Measurements from ENCODE around the gene MEMO1. TPM values are rescaled to one million over a fixed set of nuclear protein-coding genes. Genes with fewer than 3 reads are reported as not detected.
"Not testable (repeated sequence)": the region's sequence is repeated elsewhere in the genome, so short reads cannot be mapped to it uniquely, and the experiment has no call there.

Gene MEMO1
- total RNA-seq, 2 experiments from 2014 or later, result 62.2 to 62.8 TPM

DNA sequence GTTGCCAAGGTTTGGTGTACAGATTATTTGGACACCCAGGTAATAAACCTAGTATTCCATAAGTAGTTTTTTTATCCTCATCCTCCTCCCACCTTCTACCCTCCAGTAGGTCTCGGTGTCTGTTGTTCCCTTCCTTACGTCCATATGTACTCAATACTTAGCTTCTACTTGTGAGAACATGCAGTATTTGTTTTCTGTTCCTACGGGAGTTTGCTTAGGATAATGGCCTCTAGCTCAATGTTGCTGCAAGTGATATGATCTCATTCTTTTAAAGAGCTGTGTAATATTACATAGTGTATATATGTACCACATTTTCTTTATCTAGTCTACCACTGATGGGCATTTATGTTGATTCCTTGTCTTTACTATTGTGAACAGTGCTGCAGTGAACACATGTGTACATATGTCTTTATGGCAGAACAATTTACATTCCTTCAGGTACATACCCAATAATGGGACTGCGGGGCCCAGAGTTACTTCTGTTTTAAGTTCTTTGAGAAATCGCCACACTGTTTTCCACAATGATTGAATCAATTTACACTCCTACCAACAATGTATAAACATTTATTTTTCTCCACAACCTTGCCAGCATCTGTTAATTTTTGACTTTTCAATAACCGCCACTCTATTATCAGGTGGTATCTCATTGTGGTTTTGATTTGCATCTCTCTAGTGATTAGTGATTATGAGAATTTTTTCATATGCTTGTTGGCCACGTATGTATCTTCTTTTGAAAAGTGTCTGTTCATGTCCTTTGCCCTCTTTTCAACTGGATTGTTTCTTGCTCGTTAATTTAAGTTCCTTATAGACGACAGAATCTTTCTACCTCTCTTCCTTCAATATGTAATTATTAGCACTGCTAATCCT lies 88.0 kb downstream of the MEMO1 start:
- H3K4me1 Mint-ChIP-seq, result peaks cover 4% of the 10 kb centered on the region
- peaks cover 12% of the 10 kb centered on the region for H3K36me3 Mint-ChIP-seq
- peak overlapping the region; percentile 5 for H3K27ac Mint-ChIP-seq
- no peak for DNase-seq
- no peaks in the 10 kb centered on the region for H3K27me3 Mint-ChIP-seq
- no peak overlapping the region for H3K4me3 Mint-ChIP-seq
- H3K9me3 Mint-ChIP-seq, result no peaks in the 10 kb centered on the region

DNA sequence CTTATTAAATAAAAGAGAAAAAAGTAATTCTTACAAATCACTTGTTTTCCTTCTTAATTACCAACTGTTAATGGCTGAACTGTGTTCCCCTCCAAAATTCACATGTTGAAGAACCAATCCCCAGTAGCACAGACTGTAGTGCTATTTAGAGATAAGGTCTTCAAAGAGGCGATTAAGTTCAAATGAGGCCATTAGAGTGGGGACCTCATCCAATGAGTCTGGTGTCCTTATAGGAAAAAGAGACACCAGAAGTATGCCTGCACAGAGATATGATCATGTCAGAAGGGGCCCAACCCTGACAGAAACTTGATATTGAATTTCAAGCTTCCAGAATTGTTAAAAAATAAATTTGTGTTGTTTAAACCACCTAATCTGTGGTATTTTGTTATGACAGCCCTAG lies 89.8 kb downstream of the MEMO1 start:
- Mint-ChIP-seq H3K4me3 (no peak overlapping the region), H3K36me3 (peaks cover 12% of the 10 kb centered on the region), H3K9me3 (no peaks in the 10 kb centered on the region), H3K27me3 (no peaks in the 10 kb centered on the region), H3K4me1 (peaks cover 4% of the 10 kb centered on the region), H3K27ac (no peak overlapping the region)
- no peak for DNase-seq

DNA sequence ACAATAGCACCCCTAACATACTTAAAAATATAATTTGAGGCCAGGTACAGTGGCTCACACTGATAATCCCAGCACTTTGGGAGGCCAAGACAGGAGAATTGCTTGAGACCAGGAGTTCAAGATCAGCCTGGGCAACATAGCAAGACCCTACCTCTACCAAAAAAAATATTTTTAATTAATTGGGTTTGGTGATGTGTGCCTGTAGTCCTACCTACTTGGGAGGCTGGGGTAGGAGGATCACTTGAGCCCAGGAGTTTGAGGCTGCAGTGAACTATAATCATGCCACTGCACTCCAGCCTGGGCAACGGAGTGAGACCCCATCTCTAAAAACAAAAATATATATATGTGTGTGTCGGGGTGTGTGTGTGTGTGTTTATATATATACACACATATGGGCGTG lies 91.3 kb downstream of the MEMO1 start:
- peaks cover 3% of the 10 kb centered on the region for H3K4me1 Mint-ChIP-seq
- no peak for DNase-seq
- peaks cover 3% of the 10 kb centered on the region for H3K36me3 Mint-ChIP-seq
- H3K4me3 Mint-ChIP-seq, result no peak overlapping the region
- H3K27me3 Mint-ChIP-seq, result no peaks in the 10 kb centered on the region
- no peak overlapping the region for H3K27ac Mint-ChIP-seq
- no peaks in the 10 kb centered on the region for H3K9me3 Mint-ChIP-seq

DNA sequence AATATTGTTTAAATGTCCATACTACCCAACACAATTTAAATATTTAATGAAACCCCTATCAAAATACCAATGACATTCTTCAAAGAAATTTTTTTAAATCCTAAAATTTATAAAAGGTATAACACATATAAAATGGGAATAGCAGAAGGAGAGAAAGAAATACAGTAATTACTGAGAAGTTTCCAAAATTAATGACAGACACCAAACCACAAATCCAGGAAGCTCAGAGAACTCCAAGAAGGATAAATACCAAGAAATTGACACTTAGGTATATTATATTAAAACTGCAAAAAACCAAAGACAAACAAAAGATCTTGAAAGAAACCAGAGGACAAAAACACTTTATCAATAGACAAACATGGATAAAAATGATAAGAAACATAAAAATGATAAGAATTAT lies 101.1 kb downstream of the MEMO1 start:
- no peak overlapping the region for H3K4me3 Mint-ChIP-seq
- DNase-seq, result no peak
- peaks cover 10% of the 10 kb centered on the region for H3K4me1 Mint-ChIP-seq
- no peak overlapping the region for H3K27ac Mint-ChIP-seq
- H3K9me3 Mint-ChIP-seq, result peaks cover 3% of the 10 kb centered on the region
- no peaks in the 10 kb centered on the region for H3K27me3 Mint-ChIP-seq
- H3K36me3 Mint-ChIP-seq, result peaks cover 31% of the 10 kb centered on the region

DNA sequence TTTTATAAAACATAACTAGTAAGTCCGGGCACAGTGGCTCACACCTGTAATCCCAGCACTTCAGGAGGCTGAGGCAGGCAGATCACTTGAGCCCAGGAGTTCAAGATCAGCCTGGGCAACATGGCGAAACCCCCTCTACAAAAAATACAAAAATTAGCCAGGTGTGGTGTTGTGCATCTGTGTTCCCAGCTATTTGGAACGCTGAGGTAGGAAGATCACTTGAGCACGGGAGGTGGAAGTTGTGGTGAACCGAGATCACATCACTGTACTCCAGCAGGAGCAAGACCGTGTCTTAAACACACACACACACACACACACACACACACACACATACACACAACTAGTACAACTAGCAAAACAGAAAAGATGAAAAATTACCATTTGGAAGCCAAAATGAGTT lies 103.3 kb downstream of the MEMO1 start:
- Mint-ChIP-seq H3K4me1 (peaks cover 18% of the 10 kb centered on the region), H3K36me3 (peaks cover 38% of the 10 kb centered on the region)
- H3K9me3 Mint-ChIP-seq, DNase-seq, H3K27me3 Mint-ChIP-seq, H3K4me3 Mint-ChIP-seq, H3K27ac Mint-ChIP-seq: not testable (repeated sequence)

DNA sequence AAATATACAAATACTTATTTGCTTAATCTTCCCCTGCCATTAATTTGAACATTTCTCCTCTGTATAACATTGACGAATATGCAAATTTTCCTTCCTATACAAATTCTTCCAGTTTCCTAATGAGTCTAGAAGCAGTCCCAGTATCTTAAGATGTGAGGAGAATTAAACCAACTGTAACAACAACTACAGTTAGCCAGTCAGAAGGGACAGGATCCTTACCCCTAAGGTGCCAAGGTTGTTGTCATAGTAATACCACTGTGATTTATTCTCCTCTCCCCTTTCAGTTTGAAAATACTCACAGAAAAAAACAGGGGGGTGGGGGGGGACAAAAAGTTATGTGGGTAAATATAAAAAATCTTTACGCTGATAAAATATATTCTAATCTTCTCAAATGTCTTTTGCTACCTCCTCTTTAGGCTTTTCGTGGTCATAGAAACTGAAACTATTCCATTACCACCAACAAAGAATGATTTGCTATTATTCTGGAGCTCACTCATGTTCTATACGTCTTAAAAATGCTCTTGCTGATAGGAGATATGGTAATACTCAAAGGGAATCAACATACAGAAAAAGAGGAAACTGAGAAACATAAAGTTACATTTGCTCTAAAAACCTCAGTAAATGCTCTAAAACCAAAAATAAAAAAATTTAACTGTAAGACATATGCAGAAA lies 107.6 kb downstream of the MEMO1 start:
- no peak overlapping the region for H3K27ac Mint-ChIP-seq
- H3K4me1 Mint-ChIP-seq, result peaks cover 11% of the 10 kb centered on the region
- H3K4me3 Mint-ChIP-seq, result no peak overlapping the region
- no peak for DNase-seq
- no peaks in the 10 kb centered on the region for H3K27me3 Mint-ChIP-seq
- peaks cover 65% of the 10 kb centered on the region for H3K36me3 Mint-ChIP-seq
- H3K9me3 Mint-ChIP-seq, result peaks cover 18% of the 10 kb centered on the region

DNA sequence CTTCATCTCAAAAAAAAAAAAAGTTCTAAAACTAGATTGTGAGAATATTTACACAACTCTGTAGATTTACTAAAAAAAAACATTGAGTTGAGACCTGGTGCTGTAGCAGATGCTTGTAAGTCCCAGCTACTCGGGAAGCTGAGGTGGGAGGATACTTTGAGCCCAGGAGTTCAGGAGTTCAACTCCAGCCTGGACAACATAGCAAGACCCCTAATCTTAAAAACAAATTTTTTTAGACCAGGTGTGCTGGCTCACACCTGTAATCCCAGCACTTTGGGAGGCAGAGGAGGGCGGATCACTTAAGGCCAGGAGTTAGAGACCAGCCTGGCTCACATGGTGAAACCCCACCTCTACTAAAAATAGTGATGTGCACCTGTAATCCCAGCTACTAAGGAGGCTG lies 108.9 kb downstream of the MEMO1 start:
- peaks cover 31% of the 10 kb centered on the region for H3K9me3 Mint-ChIP-seq
- peaks cover 7% of the 10 kb centered on the region for H3K4me1 Mint-ChIP-seq
- H3K4me3 Mint-ChIP-seq, result no peak overlapping the region
- no peaks in the 10 kb centered on the region for H3K27me3 Mint-ChIP-seq
- no peak for DNase-seq
- H3K36me3 Mint-ChIP-seq, result peaks cover 73% of the 10 kb centered on the region
- no peak overlapping the region for H3K27ac Mint-ChIP-seq

DNA sequence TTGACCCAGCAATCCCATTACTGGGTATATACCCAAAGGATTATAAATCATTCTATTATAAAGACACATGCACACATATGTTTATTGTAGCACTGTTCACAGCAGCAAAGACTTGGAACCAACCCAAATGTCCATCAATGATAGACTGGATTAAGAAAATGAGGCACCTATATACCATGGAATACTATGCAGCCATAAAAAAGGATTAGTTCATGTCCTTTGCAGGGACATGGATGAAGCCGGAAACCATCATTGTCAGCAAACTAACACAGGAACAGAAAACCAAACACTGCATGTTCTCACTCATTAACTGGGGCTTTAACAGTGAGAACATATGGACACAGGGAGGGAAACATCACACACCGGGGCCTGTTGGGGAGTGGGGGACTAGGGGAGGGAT lies 110.7 kb downstream of the MEMO1 start:
- not testable (repeated sequence) for H3K27ac Mint-ChIP-seq, H3K27me3 Mint-ChIP-seq, DNase-seq, H3K4me1 Mint-ChIP-seq, H3K4me3 Mint-ChIP-seq
- peaks cover 31% of the 10 kb centered on the region for H3K9me3 Mint-ChIP-seq
- peaks cover 80% of the 10 kb centered on the region for H3K36me3 Mint-ChIP-seq

DNA sequence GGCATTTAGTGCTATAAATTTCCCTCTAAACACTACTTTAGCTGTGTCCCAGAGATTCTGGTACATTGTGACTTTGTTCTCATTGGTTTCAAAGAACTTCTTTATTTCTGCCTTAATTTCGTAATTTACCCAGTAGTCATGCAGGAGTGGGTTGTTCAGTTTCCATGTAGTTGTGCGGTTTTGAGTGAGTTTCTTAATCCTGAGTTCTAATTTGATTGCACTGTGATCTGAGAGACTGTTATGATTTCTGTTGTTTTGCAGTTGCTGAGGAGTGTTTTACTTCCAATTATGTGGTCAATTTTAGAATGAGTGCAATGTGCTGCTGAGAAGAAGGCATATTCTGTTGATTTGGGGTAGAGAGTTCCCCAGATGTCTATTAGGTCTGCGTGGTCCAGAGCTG lies 112.5 kb downstream of the MEMO1 start:
- H3K4me1 Mint-ChIP-seq, result not testable (repeated sequence)

DNA sequence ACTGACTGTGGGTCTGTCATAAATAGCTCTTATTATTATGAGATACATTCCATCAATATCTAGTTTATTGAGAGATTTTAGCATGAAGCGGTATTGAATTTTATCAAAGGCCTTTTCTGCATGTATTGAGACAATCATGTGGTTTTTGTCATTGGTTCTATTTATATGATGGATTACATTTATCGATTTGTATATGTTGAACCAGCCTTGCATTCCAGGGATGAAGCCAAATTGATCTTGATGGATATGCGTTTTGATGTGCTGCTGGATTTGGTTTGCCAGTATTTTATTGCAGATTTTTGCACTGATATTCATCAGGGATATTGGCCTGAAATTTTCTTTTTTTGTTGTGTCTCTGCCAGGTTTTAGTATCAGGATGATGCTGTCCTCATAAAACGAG lies 113.5 kb downstream of the MEMO1 start:
- DNase-seq, H3K27ac Mint-ChIP-seq, H3K27me3 Mint-ChIP-seq, H3K4me3 Mint-ChIP-seq, H3K4me1 Mint-ChIP-seq: not testable (repeated sequence)
- Mint-ChIP-seq H3K9me3 (peaks cover 29% of the 10 kb centered on the region), H3K36me3 (peaks cover 63% of the 10 kb centered on the region)

More for the DNA sequence above, 112.5 kb downstream of the MEMO1 start:
- H3K4me3 Mint-ChIP-seq, H3K27ac Mint-ChIP-seq, H3K27me3 Mint-ChIP-seq, DNase-seq: not testable (repeated sequence)
- H3K36me3 Mint-ChIP-seq, result peaks cover 69% of the 10 kb centered on the region
- H3K9me3 Mint-ChIP-seq, result peaks cover 30% of the 10 kb centered on the region

DNA sequence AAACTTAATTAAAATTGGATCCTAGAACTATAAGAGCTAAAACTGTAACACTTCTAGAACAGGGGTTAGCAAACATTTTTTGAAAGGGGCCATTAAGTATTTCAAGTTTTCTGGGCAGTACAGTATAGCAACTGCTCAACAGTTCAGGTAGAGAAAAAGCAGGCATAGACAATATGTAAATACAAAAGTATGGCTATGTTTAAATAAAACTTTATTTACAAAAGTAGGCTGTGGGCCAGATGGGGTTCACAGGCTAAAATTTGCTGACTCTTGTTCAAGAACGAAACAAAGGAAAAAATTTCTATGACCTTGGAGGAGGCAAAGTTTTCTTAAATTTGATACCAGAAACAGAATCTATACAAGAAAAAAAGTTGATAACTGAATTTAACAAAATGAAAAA lies 114.5 kb downstream of the MEMO1 start:
- Mint-ChIP-seq H3K9me3 (peaks cover 28% of the 10 kb centered on the region), H3K27ac (no peak overlapping the region), H3K27me3 (no peaks in the 10 kb centered on the region), H3K36me3 (peaks cover 55% of the 10 kb centered on the region), H3K4me3 (no peak overlapping the region), H3K4me1 (no peaks in the 10 kb centered on the region)
- DNase-seq, result no peak

DNA sequence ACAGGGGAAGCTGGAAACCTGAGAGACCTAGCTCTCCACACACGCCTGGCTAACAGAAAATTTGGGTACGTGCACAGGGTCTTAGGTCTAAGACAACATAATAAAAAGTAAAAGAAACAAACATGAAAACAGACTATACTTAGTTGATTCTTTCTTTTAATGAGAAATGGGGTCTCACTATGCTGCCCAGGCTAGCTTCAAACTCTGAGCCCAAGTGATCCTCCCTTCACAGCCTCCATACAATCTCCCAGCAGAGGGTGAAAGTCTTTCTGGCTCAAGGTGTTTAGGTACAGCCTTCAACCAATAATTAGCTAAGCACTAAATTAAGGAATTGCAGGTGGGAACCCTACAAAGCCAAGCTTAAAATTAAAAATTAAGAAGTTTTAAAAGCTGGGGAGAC lies 116.2 kb downstream of the MEMO1 start:
- H3K4me1 Mint-ChIP-seq, result no peaks in the 10 kb centered on the region
- H3K4me3 Mint-ChIP-seq, result no peak overlapping the region
- peaks cover 41% of the 10 kb centered on the region for H3K36me3 Mint-ChIP-seq
- no peaks in the 10 kb centered on the region for H3K27me3 Mint-ChIP-seq
- no peak overlapping the region for H3K27ac Mint-ChIP-seq
- DNase-seq, result no peak
- H3K9me3 Mint-ChIP-seq, result peaks cover 24% of the 10 kb centered on the region

DNA sequence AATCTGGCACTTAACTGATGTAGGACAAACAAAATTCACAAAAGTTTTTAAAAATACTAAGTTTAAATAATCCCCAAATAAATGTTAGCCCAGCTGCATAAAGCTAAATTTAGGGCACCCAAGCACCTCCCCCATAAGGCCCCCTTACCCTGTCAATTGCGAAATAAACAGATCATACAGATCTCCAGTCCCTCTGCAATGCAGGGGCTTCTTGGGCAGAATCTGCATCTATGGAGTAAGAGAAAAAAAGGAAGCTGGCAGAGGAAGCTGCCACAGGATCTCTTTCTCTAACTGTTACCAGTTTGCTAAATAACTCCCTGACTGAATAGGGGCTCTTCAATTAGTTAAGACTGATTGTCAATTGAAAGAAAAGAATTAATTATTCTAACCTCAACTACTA lies 117.7 kb downstream of the MEMO1 start:
- no peak overlapping the region for H3K4me3 Mint-ChIP-seq
- H3K27ac Mint-ChIP-seq, result no peak overlapping the region
- H3K4me1 Mint-ChIP-seq, result peaks cover 8% of the 10 kb centered on the region
- peaks cover 13% of the 10 kb centered on the region for H3K9me3 Mint-ChIP-seq
- H3K27me3 Mint-ChIP-seq, result no peaks in the 10 kb centered on the region
- DNase-seq, result no peak
- H3K36me3 Mint-ChIP-seq, result peaks cover 25% of the 10 kb centered on the region

DNA sequence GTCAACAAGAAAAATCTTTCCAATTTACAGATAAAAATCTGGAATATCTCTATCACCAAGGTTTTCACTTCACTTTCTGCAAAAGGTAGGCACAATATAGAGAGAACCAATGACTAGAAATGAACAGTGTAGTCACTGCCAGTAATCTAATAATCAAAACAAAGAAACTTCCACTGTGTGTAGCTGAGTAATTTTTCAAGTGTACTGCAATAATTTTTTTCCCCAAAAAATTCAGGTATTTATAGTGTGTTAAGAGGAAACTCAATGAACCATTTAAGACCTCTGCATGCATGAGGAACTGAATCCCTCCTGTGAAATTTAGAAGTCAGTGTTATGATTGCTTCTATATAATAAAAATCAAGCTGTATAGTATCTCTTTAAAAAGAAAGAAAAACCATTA lies 121.8 kb downstream of the MEMO1 start:
- Mint-ChIP-seq H3K27ac (no peak overlapping the region), H3K4me1 (peaks cover 13% of the 10 kb centered on the region), H3K27me3 (no peaks in the 10 kb centered on the region), H3K4me3 (no peak overlapping the region), H3K36me3 (peaks cover 5% of the 10 kb centered on the region), H3K9me3 (no peaks in the 10 kb centered on the region)
- no peak for DNase-seq

DNA sequence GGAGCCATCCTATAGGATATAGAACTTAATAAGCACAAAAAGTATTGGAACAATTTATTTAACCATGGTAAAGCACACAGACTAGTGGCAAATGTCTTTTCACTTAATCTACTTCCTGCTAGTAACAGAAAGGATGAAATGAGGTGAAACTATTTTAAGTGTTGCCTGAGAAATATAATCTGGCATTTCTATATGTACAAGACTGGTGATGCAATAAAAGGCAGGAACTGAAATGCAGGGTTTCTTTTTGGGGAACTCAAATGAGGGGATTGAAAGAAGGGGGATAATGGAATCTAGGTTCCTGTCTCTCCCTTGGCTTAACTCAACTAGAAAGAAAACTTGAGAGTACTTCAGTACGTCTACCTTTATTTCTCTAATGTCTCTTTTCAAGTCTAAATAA lies 122.3 kb downstream of the MEMO1 start:
- Mint-ChIP-seq H3K27ac (no peak overlapping the region), H3K4me1 (peaks cover 13% of the 10 kb centered on the region), H3K4me3 (no peak overlapping the region), H3K36me3 (peaks cover 5% of the 10 kb centered on the region), H3K27me3 (no peaks in the 10 kb centered on the region), H3K9me3 (no peaks in the 10 kb centered on the region)
- DNase-seq, result no peak

DNA sequence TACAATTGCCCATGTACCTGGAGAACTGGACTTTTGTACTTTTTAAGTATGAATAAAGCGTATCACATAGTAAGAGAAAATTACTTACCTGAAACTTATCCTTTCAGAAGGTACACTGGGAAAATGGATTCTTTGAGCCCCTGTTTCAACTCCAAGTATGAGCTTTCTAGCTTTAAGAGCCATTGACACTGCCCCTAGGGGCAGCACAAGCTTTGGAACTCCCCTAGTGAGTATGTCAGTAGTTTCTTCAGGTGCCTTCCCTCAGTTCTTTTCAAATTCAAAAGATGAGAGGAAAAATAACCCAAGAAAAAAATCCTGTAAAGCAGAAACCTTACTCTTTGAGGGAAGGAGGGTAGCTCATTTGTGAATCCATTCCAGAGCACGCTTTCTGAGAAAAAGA lies 124.1 kb downstream of the MEMO1 start:
- Mint-ChIP-seq H3K27me3 (no peaks in the 10 kb centered on the region), H3K9me3 (no peaks in the 10 kb centered on the region), H3K4me3 (no peak overlapping the region), H3K36me3 (peaks cover 3% of the 10 kb centered on the region), H3K27ac (no peak overlapping the region), H3K4me1 (peaks cover 13% of the 10 kb centered on the region)
- no peak for DNase-seq

All from activated naive CD8-positive, alpha-beta T cell treated with anti-CD3 and anti-CD28 coated beads for 36 hours (primary cell).